HG03025 (cell line): ENCODE results near the gene NTM.
A peak's percentile ranks its signal among the peaks of the same experiment; 100 is the strongest.
"Not testable (repeated sequence)": the region's sequence is repeated elsewhere in the genome, so short reads cannot be mapped to it uniquely, and the experiment has no call there.

Experiments
- ATAC-seq: cut with Tn5 transposase; IDR thresholded peaks from one replicate; pipeline ENCODE4 v1.9.1; 2021; ENCODE audit warnings: mild to moderate bottlenecking, moderate library complexity; ENCODE audit not compliant: unreplicated experiment, low FRiP score

NTM gene

GRCh38 chr11:132070907-132071306 is 700.5 kb downstream of the NTM start:
- ATAC-seq = not testable (repeated sequence)

GRCh38 chr11:132072044-132072857 is 701.8 kb downstream of the NTM start:
- ATAC-seq = no peak

- no peak for ATAC-seq
These were observed 702.4 kb downstream of the NTM start for GRCh38 chr11:132072858-132073211.

- no peak for ATAC-seq
These were observed 703.4 kb downstream of the NTM start for GRCh38 chr11:132073787-132074186.

GRCh38 chr11:132075447-132075846 is 705.0 kb downstream of the NTM start:
- ATAC-seq = no peak

- ATAC-seq = no peak
These were observed 707.0 kb downstream of the NTM start for GRCh38 chr11:132077416-132077815.

GRCh38 chr11:132078264-132079076 is 708.1 kb downstream of the NTM start:
- no peak for ATAC-seq

GRCh38 chr11:132080127-132080526 is 709.7 kb downstream of the NTM start:
- ATAC-seq = no peak

GRCh38 chr11:132082566-132082965 is 712.2 kb downstream of the NTM start:
- ATAC-seq = no peak

- ATAC-seq = no peak
These were observed 714.0 kb downstream of the NTM start for GRCh38 chr11:132084433-132084832.

GRCh38 chr11:132087148-132087547 is 716.7 kb downstream of the NTM start:
- ATAC-seq = no peak

GRCh38 chr11:132088551-132088950 is 718.1 kb downstream of the NTM start:
- ATAC-seq = no peak

- peak; percentile 80 for ATAC-seq
These were observed 723.3 kb downstream of the NTM start for GRCh38 chr11:132093536-132094259.

- no peak for ATAC-seq
These were observed 724.2 kb downstream of the NTM start for GRCh38 chr11:132094598-132094997.

GRCh38 chr11:132095230-132096131 is 725.1 kb downstream of the NTM start:
- ATAC-seq = no peak

GRCh38 chr11:132096132-132096825 is 725.9 kb downstream of the NTM start:
- ATAC-seq = no peak

GRCh38 chr11:132099692-132100091 is 729.3 kb downstream of the NTM start:
- no peak for ATAC-seq

GRCh38 chr11:132100583-132100982 is 730.2 kb downstream of the NTM start:
- ATAC-seq = no peak

GRCh38 chr11:132101881-132102280 is 731.5 kb downstream of the NTM start:
- no peak for ATAC-seq
